ENCODE results near the gene CDH13.

CDH13 gene

DNA sequence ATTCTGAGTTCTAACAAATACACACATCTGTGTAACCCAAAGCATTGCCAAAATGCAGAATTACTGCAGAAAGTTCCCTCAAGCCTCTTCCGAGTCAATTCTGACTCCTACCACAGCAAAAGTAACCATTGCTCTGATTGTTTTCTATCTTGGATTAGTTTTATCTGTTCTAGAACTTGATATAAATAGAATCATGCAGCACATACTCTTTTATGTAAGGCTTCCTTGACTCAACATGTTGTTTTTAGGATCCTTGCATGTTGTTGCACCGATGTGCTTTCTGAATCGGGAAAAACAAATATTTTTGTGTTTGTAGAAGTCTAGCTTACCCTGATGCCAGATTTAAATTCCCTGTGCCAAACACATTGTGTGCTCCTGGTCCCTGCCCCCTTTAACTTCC is 140.4 kb downstream of the CDH13 start:
- Histone ChIP-seq H3K27ac (ENCODE audit: low read length) (no peak overlapping the region), H3K9me3 (ENCODE audit: insufficient read depth, low read length) (no peaks in the 10 kb centered on the region), H3K27me3 (ENCODE audit: low read depth, low read length) (no peaks in the 10 kb centered on the region; the same call in none of the 2 replicates), H3K9ac (ENCODE audit: low read length) (no peak overlapping the region), H3K79me2 (ENCODE audit: low read length) (no peaks in the 10 kb centered on the region), H4K20me1 (ENCODE audit: insufficient read depth, low read length) (no peaks in the 10 kb centered on the region), H2AFZ (ENCODE audit: low read depth, low read length) (no peak overlapping the region), H3K4me3 (ENCODE audit: low read length) (no peak overlapping the region), H3K4me2 (ENCODE audit: low read length) (no peak overlapping the region), H3K4me1 (ENCODE audit: low read length) (no peaks in the 10 kb centered on the region), H3K36me3 (replicated peaks; ENCODE audit: low read depth, low read length) (no peaks in the 10 kb centered on the region)
- TF ChIP-seq CTCF (IDR thresholded peaks at IDR 0.05; ENCODE audit: low read depth, low read length) (no peak), EZH2phosphoT487 (IDR thresholded peaks at IDR 0.05; ENCODE audit: low read depth) (no peak)

DNA sequence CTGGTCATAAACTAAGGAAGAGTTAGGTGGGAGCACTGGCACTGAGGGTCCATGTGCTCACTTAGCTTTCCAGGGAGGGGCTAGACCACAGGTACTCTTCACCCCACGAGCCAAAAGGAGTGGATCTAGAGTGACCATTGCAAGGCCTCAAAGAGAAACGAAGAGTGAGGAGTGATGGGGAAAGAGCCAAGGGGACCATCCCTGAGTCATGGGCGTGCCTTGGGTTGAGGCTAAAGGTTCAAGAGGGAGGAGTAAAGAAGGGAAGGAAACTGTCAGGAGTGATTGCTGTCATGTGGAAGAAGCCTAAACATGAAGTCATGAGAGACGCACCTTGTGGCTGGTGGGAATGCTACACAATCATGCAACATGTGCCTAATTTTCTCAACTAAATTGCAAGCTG is 141.0 kb downstream of the CDH13 start:
- H3K27me3 ChIP-seq (ENCODE audit: low read depth, low read length) = no peaks in the 10 kb centered on the region; the same call in none of the 2 replicates
- H3K4me3 ChIP-seq (ENCODE audit: low read length) = no peak overlapping the region
- H3K9me3 ChIP-seq (ENCODE audit: insufficient read depth, low read length) = no peaks in the 10 kb centered on the region
- H3K9ac ChIP-seq (ENCODE audit: low read length) = no peak overlapping the region
- no peaks in the 10 kb centered on the region for H3K36me3 ChIP-seq (replicated peaks; ENCODE audit: low read depth, low read length)
- no peak overlapping the region for H3K4me2 ChIP-seq (ENCODE audit: low read length)
- H3K79me2 ChIP-seq (ENCODE audit: low read length) = no peaks in the 10 kb centered on the region
- H4K20me1 ChIP-seq (ENCODE audit: insufficient read depth, low read length) = no peaks in the 10 kb centered on the region
- TF ChIP-seq EZH2phosphoT487 (IDR thresholded peaks at IDR 0.05; ENCODE audit: low read depth) = no peak
- TF ChIP-seq CTCF (IDR thresholded peaks at IDR 0.05; ENCODE audit: low read depth, low read length) = no peak
- H3K4me1 ChIP-seq (ENCODE audit: low read length) = no peaks in the 10 kb centered on the region
- H2AFZ ChIP-seq (ENCODE audit: low read depth, low read length) = no peak overlapping the region
- H3K27ac ChIP-seq (ENCODE audit: low read length) = no peak overlapping the region

GRCh38 chr16:82769845-82770244 is 143.1 kb downstream of the CDH13 start:
- H3K27me3 ChIP-seq (ENCODE audit: low read depth, low read length) = no peaks in the 10 kb centered on the region; the same call in none of the 2 replicates
- H3K4me1 ChIP-seq (ENCODE audit: low read length) = no peaks in the 10 kb centered on the region
- no peaks in the 10 kb centered on the region for H3K36me3 ChIP-seq (replicated peaks; ENCODE audit: low read depth, low read length)
- H3K79me2 ChIP-seq (ENCODE audit: low read length) = no peaks in the 10 kb centered on the region
- no peak overlapping the region for H2AFZ ChIP-seq (ENCODE audit: low read depth, low read length)
- no peak overlapping the region for H3K27ac ChIP-seq (ENCODE audit: low read length)
- H4K20me1 ChIP-seq (ENCODE audit: insufficient read depth, low read length) = no peaks in the 10 kb centered on the region
- H3K9ac ChIP-seq (ENCODE audit: low read length) = no peak overlapping the region
- H3K4me2 ChIP-seq (ENCODE audit: low read length) = no peak overlapping the region
- H3K9me3 ChIP-seq (ENCODE audit: insufficient read depth, low read length) = no peaks in the 10 kb centered on the region
- no peak overlapping the region for H3K4me3 ChIP-seq (ENCODE audit: low read length)
- TF ChIP-seq CTCF (IDR thresholded peaks at IDR 0.05; ENCODE audit: low read depth, low read length) = no peak
- no peak for TF ChIP-seq EZH2phosphoT487 (IDR thresholded peaks at IDR 0.05; ENCODE audit: low read depth)

- no peak overlapping the region for H3K4me3 ChIP-seq (ENCODE audit: low read length)
- no peaks in the 10 kb centered on the region; the same call in none of the 2 replicates for H3K27me3 ChIP-seq (ENCODE audit: low read depth, low read length)
- H3K4me2 ChIP-seq (ENCODE audit: low read length) = no peak overlapping the region
- H3K79me2 ChIP-seq (ENCODE audit: low read length) = no peaks in the 10 kb centered on the region
- no peak overlapping the region for H2AFZ ChIP-seq (ENCODE audit: low read depth, low read length)
- no peaks in the 10 kb centered on the region for H3K9me3 ChIP-seq (ENCODE audit: insufficient read depth, low read length)
- H3K36me3 ChIP-seq (replicated peaks; ENCODE audit: low read depth, low read length) = no peaks in the 10 kb centered on the region
- no peak overlapping the region for H3K9ac ChIP-seq (ENCODE audit: low read length)
- H4K20me1 ChIP-seq (ENCODE audit: insufficient read depth, low read length) = no peaks in the 10 kb centered on the region
- no peak overlapping the region for H3K27ac ChIP-seq (ENCODE audit: low read length)
- peaks cover 7% of the 10 kb centered on the region; the same call in 1 of the 2 replicates for H3K4me1 ChIP-seq (ENCODE audit: low read length)
- no peak for TF ChIP-seq EZH2phosphoT487 (IDR thresholded peaks at IDR 0.05; ENCODE audit: low read depth)
- TF ChIP-seq CTCF (IDR thresholded peaks at IDR 0.05; ENCODE audit: low read depth, low read length) = no peak
These were observed 145.4 kb downstream of the CDH13 start for GRCh38 chr16:82772215-82772614.

Measured in OCI-LY3 (cell line).